ENCODE results near the gene CDH4. TPM values are rescaled to one million over a fixed set of nuclear protein-coding genes. Genes with fewer than 3 reads are reported as not detected.

The CDH4 gene
- total RNA-seq, 2 experiments from 2014 or later = 0.10 to 0.15 TPM

GRCh38 chr20:61630816-61631215 is 378.8 kb downstream of the CDH4 start:
- DNase-seq = no peak
- Mint-ChIP-seq H3K4me1 (ENCODE audit: low read depth) (no peaks in the 10 kb centered on the region), H3K4me3 (no peak overlapping the region), H3K9me3 (no peaks in the 10 kb centered on the region), H3K27me3 (ENCODE audit: low read depth) (no peaks in the 10 kb centered on the region), H3K36me3 (ENCODE audit: low read depth) (no peaks in the 10 kb centered on the region), H3K27ac (no peak overlapping the region)
- intact Hi-C loops (cut with micrococcal nuclease) = no loop called here
- CTCF ChIA-PET = no interaction called here

GRCh38 chr20:61631751-61632150 is 379.7 kb downstream of the CDH4 start:
- CTCF ChIA-PET = no interaction called here
- no peaks in the 10 kb centered on the region for H3K9me3 Mint-ChIP-seq
- DNase-seq = no peak
- no peak overlapping the region for H3K4me3 Mint-ChIP-seq
- H3K4me1 Mint-ChIP-seq (ENCODE audit: low read depth) = no peaks in the 10 kb centered on the region
- no peak overlapping the region for H3K27ac Mint-ChIP-seq
- H3K27me3 Mint-ChIP-seq (ENCODE audit: low read depth) = no peaks in the 10 kb centered on the region
- intact Hi-C loops (cut with micrococcal nuclease) = no loop called here
- no peaks in the 10 kb centered on the region for H3K36me3 Mint-ChIP-seq (ENCODE audit: low read depth)

- intact Hi-C loops (cut with micrococcal nuclease) = no loop called here
- no peak overlapping the region for H3K27ac Mint-ChIP-seq
- H3K4me3 Mint-ChIP-seq = no peak overlapping the region
- no peaks in the 10 kb centered on the region for H3K36me3 Mint-ChIP-seq (ENCODE audit: low read depth)
- H3K27me3 Mint-ChIP-seq (ENCODE audit: low read depth) = no peaks in the 10 kb centered on the region
- H3K4me1 Mint-ChIP-seq (ENCODE audit: low read depth) = no peaks in the 10 kb centered on the region
- H3K9me3 Mint-ChIP-seq = no peaks in the 10 kb centered on the region
- CTCF ChIA-PET = no interaction called here
- no peak for DNase-seq
Measured at GRCh38 chr20:61633004-61633403, 380.9 kb downstream of the CDH4 start.

DNA sequence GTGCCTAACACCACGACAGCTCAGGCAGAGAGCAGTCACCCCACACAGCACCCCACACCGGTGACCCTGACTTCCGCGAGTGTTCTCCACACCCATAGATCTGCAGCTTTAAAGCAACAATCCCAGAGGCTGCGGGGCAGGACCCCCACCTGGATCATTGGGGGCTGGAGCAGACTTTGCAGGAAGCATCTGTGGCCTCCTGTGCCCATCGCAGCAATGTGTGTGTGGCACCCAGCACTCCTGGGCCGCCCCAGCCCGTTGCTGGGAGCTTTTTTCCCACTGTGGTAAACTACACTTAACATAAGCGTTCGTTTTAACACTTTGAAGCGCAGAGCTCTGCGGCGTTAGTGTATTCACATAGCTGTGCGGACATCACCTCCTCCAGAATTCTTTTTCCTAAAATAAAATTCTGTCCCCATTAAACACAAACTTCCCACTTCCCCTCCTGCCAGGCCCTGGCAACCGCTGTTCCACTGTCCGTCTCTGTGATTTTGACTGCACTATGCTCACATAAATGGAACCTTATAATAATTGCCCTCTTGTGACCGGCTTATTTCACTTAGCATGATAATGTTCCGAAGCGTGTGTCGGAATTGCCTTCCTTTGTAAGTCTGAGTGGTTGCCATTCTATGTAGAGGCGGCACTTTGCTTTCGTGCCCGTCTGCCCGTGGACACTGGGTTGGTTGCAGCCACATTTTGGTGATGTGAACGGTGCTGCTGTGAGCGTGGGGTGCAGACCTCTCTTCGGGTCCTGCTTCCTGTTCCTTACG is 382.5 kb downstream of the CDH4 start:
- H3K27me3 Mint-ChIP-seq (ENCODE audit: low read depth) = no peaks in the 10 kb centered on the region
- CTCF ChIA-PET = no interaction called here
- H3K4me3 Mint-ChIP-seq = no peak overlapping the region
- H3K36me3 Mint-ChIP-seq (ENCODE audit: low read depth) = no peaks in the 10 kb centered on the region
- DNase-seq = no peak
- H3K9me3 Mint-ChIP-seq = no peaks in the 10 kb centered on the region
- intact Hi-C loops (cut with micrococcal nuclease) = no loop called here
- no peak overlapping the region for H3K27ac Mint-ChIP-seq
- no peaks in the 10 kb centered on the region for H3K4me1 Mint-ChIP-seq (ENCODE audit: low read depth)

- Mint-ChIP-seq H3K27me3 (ENCODE audit: low read depth) (no peaks in the 10 kb centered on the region), H3K4me3 (no peak overlapping the region), H3K9me3 (no peaks in the 10 kb centered on the region), H3K4me1 (ENCODE audit: low read depth) (no peaks in the 10 kb centered on the region), H3K27ac (no peak overlapping the region), H3K36me3 (ENCODE audit: low read depth) (no peaks in the 10 kb centered on the region)
- CTCF ChIA-PET = no interaction called here
- no peak for DNase-seq
- intact Hi-C loops (cut with micrococcal nuclease) = no loop called here
Measured at GRCh38 chr20:61635721-61636455, 383.8 kb downstream of the CDH4 start.

GRCh38 chr20:61636531-61637116 is 384.6 kb downstream of the CDH4 start:
- Mint-ChIP-seq H3K27me3 (ENCODE audit: low read depth) (no peaks in the 10 kb centered on the region), H3K27ac (no peak overlapping the region), H3K9me3 (no peaks in the 10 kb centered on the region), H3K4me3 (no peak overlapping the region), H3K4me1 (ENCODE audit: low read depth) (no peaks in the 10 kb centered on the region), H3K36me3 (ENCODE audit: low read depth) (no peaks in the 10 kb centered on the region)
- intact Hi-C loops (cut with micrococcal nuclease) = no loop called here
- CTCF ChIA-PET = no interaction called here
- DNase-seq = no peak

GRCh38 chr20:61638802-61639585 is 386.9 kb downstream of the CDH4 start:
- Mint-ChIP-seq H3K4me3 (no peak overlapping the region), H3K27ac (no peak overlapping the region), H3K9me3 (no peaks in the 10 kb centered on the region), H3K27me3 (ENCODE audit: low read depth) (no peaks in the 10 kb centered on the region), H3K36me3 (ENCODE audit: low read depth) (no peaks in the 10 kb centered on the region), H3K4me1 (ENCODE audit: low read depth) (no peaks in the 10 kb centered on the region)
- no peak for DNase-seq
- intact Hi-C loops (cut with micrococcal nuclease) = no loop called here
- CTCF ChIA-PET = no interaction called here

DNA sequence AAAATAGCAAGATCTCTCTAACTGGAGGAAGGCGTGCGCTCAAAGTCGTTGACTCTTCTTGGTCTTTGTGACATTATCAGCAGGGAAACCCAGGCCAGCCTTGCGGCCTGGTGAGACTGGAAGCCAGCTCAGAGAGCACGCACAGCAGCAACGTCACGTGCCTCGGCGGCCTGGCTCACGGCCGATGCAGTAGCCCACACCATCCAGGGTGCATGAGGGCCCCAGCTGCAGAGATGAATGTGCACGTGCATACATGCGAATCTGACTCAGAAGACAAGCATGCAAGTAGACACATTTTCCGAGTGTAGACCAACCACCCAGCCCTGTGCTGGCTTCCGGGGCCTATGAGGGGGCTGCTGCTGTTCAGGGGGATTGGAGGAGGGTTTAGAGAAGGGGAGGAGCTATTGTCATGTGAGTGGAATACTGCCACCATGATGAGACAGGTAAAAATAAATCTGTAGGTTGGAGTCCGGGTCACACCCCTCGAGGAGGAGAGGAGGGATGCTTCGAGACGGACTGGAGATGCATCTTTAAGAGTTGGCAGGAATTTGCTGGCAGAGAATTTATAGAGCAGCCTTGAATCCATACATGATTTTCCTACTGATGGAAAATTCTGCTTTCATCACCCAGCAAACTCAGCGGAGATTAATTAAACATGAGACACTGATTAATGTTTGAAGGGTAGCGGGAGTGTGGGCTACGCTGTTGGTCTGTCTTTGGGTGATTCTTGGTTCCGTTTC is 388.2 kb downstream of the CDH4 start:
- CTCF ChIA-PET = no interaction called here
- no peak overlapping the region for H3K27ac Mint-ChIP-seq

GRCh38 chr20:61640871-61641245 is 388.8 kb downstream of the CDH4 start:
- no peak overlapping the region for H3K4me3 Mint-ChIP-seq

More for the DNA sequence above, 388.2 kb downstream of the CDH4 start:
- intact Hi-C loops (cut with micrococcal nuclease) = no loop called here
- no peak for DNase-seq
- no peak overlapping the region for H3K4me3 Mint-ChIP-seq
- no peaks in the 10 kb centered on the region for H3K27me3 Mint-ChIP-seq (ENCODE audit: low read depth)
- no peaks in the 10 kb centered on the region for H3K4me1 Mint-ChIP-seq (ENCODE audit: low read depth)
- H3K36me3 Mint-ChIP-seq (ENCODE audit: low read depth) = no peaks in the 10 kb centered on the region
- H3K9me3 Mint-ChIP-seq = no peaks in the 10 kb centered on the region

DNA sequence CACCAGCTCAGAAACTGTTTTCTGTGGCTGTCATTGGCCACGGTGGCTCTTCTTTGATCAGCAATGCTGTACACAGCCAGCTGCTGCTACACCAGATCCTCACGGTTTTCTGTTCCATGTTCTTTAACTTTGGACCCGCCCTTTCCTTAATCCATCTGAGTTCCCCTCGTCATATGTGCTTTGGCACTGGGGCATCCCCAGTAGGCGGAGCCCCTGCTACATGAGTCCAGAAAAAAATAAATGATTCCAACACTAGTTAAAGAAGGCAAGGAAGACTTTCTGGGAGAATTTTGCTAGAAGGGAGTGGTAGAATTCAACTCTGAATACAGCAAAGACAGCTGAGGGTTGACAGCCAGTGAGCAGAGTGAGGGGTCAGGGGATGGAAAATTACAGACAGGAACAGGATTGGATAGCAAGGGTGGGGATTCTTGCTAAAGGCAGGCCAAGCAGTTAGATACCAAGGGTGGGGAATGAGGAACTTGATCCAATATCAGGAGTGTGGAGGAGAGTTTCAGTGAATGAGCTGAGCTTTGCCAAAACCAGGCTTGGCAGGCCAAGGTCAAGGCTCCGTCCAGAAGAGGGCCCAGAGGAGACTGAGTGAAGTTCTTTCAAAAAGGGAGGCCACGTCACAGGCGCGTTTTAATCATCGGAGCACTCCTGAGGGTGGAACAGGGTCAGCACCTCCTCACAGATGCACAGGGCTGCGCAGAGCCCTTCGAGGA is 391.8 kb downstream of the CDH4 start:
- H3K4me1 Mint-ChIP-seq (ENCODE audit: low read depth) = no peaks in the 10 kb centered on the region
- H3K4me3 Mint-ChIP-seq = no peak overlapping the region
- DNase-seq = no peak
- H3K9me3 Mint-ChIP-seq = no peaks in the 10 kb centered on the region
- H3K36me3 Mint-ChIP-seq (ENCODE audit: low read depth) = no peaks in the 10 kb centered on the region
- intact Hi-C loops (cut with micrococcal nuclease) = no loop called here
- H3K27me3 Mint-ChIP-seq (ENCODE audit: low read depth) = no peaks in the 10 kb centered on the region
- CTCF ChIA-PET = no interaction called here
- no peak overlapping the region for H3K27ac Mint-ChIP-seq

More at GRCh38 chr20:61640871-61641245, 388.8 kb downstream of the CDH4 start:
- intact Hi-C loops (cut with micrococcal nuclease) = no loop called here
- Mint-ChIP-seq H3K9me3 (no peaks in the 10 kb centered on the region), H3K4me1 (ENCODE audit: low read depth) (no peaks in the 10 kb centered on the region), H3K27ac (no peak overlapping the region), H3K27me3 (ENCODE audit: low read depth) (no peaks in the 10 kb centered on the region), H3K36me3 (ENCODE audit: low read depth) (no peaks in the 10 kb centered on the region)
- CTCF ChIA-PET = no interaction called here
- no peak for DNase-seq

GRCh38 chr20:61644378-61645076 is 392.5 kb downstream of the CDH4 start:
- no peaks in the 10 kb centered on the region for H3K27me3 Mint-ChIP-seq (ENCODE audit: low read depth)

More at GRCh38 chr20:61644378-61645076, 392.5 kb downstream of the CDH4 start:
- no peak for DNase-seq
- Mint-ChIP-seq H3K9me3 (no peaks in the 10 kb centered on the region), H3K4me1 (ENCODE audit: low read depth) (no peaks in the 10 kb centered on the region), H3K36me3 (ENCODE audit: low read depth) (no peaks in the 10 kb centered on the region), H3K4me3 (no peak overlapping the region), H3K27ac (no peak overlapping the region)
- intact Hi-C loops (cut with micrococcal nuclease) = no loop called here
- CTCF ChIA-PET = no interaction called here
